ENCODE data around the gene KDM2B.
"Not testable (repeated sequence)": the region's sequence is repeated elsewhere in the genome, so short reads cannot be mapped to it uniquely, and the experiment has no call there.

Gene KDM2B

DNA sequence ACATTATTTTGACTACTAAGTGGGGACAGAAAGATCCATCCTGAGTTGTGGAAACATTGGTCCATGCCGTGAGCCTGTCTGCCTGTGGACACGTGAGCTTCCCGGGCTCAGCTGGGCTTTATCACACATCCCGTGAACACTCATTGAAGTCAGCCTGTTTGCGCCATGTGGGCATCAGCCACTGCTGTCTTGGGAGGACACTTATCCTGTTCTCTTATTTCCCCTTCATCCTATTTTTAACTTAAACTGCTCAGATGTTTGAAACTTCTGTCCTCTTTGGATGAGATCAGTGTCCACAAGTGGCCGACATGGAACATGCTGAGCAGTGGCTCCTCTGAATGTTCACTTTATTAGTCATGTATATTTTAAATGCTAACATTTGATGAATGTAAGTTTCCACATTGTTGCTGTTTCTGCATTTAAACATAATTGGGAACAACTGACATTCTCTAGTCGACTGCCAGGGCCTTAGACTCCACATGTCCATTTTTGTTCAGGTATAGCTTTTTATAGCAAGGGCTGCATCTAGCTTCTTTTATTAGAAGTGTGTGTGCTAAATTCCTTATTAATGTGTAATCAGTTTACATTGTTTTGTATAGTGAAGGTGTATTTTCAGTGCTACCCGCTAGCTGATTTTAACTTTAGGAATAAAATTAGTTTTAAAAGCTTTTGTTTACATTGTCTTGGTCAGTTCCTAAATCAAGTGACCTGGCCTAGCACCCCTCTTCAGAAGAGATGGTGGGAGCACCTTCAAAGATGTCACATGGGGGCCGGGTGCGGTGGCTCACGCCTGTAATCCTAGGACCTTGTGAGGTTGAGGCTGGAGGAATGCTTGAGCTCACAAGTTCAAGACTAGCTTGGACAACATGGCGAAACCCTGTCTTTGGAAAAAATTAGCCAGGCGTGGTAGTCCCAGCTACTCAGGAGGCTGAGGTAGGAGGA lies 156.9 kb downstream of the KDM2B start:
- no peak for DNase-seq

GRCh38 chr12:121423253-121423652 lies 157.6 kb downstream of the KDM2B start:
- DNase-seq: no peak

DNA sequence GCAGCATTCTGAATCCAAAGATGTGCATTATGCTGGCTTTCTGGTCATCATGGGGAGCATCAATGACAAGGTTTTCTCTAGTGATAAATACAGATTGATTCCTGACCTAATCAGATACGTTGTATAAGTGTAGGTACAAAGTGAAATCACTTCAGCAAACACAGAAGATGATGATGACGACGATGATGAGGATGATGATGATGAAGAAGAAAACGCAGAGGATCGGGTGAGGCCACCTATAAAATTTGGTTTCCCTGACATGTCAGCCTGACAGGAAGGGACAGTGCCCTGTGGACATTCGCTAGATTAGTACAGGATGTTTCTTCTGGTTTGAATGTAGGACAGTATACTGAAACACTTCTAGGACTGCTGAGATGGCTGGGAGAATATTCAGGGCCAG lies 160.7 kb downstream of the KDM2B start:
- no peak for DNase-seq

DNA sequence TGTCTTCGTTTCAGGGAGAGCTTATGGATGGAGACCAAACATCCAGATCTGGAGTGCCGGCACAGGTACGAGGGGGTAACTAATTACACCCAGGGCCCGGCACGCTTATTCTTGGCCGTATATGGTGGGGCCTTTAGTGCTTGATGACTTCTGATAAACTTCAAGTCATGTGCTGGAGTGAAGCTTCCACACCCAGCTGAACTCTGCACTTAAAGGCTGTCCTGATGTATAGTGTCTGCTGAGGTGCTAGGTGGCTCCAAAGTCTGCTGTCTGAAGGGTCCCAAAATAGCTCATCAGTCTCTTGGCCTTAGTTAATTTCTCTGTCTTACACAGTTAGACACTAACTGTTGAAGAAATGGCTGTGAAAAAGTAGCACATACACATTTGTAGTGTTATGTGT lies 163.0 kb downstream of the KDM2B start:
- no peak for DNase-seq

DNA sequence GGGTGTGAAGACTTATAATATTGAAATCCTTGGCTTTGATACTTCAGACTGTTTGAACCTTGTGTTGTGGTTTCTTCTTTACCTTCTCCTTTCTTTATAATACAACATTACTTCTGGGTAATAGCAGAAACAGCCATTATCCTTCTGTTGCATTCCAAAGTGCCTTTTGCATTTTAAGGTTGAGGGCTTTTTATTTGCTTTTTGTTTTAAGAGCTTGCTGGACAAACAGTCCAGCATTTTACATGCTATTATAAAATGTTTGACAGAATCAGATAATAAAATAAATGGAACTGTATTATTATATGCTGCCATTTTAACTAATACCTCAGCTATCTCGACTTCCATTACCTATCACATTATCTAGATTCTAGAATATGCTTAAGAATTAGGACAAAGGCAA lies 166.9 kb downstream of the KDM2B start:
- DNase-seq: no peak

DNA sequence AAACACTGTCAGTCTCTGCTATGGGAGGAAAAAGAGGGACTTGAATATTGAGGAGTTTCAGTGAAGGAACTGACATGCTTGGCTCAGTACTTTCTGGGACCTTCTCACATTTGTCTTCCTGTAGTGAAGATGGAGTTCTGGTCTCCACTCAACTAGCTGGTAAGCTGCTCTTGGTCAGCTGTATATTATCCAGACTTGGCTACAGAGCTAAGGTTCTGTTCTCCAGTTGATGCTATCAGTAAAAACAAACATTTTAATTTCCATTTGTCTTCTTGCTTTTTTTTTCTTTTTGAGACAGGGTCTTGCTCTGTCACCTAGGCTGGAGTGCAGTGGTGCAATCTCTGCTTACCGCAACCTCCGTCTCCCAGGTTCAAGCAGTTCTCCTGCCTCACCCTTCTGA lies 175.6 kb downstream of the KDM2B start:
- no peak for DNase-seq

- DNase-seq: peak; percentile 90
Measured at GRCh38 chr12:121404734-121405133, 176.1 kb downstream of the KDM2B start.

DNA sequence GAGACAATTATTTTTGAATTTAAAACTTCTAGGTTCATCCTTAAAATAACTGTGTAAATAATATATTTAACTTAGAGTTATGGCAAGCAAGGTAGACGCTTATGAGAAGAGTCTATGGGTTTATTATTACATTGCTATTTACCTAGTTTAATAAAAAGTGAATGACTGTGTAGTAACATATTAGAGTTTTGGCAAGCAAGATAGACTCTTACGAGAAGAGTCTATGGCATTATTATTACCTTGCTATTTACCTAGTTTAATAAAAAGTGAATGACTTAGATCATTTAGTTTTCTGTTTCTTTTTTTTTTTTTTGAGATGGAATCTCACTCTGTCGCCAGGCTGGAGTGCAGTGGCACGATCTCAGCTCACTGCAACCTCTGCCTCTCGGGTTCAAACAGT lies 177.1 kb downstream of the KDM2B start:
- DNase-seq: no peak

DNA sequence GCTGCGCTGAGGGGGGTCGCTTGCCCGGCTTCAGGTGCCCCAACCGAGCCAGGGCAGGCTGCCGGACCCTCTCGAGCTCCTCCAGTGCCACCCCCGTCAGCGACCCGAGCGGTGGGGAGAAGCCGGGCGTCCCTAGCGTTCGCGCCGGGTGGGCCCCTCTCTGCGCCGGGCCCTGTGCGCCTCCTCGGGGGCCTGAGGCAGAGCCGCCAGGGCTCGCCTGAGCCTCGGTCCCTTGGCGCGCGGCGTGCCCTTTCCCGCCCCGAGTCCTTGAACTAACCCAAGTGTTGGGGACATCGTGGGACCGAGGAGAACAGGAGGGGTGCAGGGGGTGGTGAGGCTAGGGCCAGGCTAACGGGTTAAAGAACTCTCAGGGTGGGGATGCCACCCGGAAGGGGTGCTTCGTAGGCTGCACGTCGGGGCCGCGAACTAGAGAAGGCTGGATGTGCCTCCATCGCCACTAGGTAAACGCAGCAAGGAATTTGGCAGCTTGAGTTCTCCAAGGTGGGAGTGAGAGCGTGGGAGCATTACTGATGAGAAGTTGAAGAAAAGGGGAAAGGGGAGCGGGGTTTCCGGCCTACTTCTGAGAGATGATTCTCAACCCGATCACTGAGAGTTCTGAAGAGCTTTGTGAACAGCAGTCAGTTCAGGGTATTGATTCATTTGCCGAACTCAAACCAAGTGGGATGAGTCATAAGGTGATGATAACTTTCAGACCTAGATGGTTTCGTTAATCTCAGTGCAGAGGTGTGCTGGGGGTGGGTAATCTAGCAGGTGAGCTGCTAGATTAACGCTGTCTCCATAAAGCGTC lies 180.3 kb downstream of the KDM2B start:
- DNase-seq: no peak

DNA sequence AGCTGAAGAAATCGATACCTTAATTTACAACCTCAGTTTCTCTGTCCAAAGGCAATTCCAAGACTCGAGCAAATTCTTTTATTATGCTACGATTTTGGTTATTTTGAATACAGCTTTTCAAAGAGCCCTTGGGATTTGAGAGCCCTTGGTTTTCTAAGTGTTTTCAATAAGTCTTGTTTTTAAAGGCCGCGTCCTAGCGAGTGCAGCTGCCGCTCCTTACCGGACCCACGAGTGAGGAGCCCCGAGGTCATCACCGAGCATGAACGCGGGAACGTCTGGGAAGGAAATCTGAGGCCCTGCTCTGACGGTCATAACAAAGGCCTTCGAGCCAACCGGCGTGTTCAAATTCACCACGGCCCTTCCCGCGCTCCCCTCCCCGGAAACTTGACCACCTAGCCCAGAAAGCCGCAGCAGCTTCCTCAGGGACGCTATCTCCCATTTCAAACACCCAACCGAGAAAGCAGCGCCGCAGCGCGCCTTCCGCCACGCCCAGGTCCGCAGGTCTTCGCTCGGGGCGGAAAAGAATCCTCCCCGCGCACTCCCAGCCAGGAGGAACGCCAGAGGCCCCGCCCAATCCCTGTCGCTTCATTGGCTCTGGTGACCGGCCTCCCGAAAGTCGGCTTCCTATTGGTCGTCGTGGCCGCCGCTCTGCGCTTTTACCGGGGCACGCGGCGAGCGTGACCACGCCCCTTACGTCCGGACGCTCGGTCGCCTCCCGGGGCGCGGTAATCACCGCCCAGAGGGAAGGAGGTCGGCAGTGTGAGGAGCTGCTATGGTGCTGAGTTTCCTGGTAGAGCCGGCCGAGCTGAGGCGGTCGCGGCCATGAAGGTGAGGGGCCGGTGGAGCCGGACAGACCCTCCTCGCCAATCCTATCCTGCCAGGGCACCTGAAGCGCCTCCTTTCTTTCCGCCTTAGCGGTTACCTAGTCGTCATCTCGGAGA lies 181.2 kb downstream of the KDM2B start, which contains the start of gene RNF34:
Gene RNF34 (plus strand): TSS at position 728 of the 941 bp plus-strand sequence. CDS start 95 bp downstream, at position 823.
- peak; percentile 96 for DNase-seq

GRCh38 chr12:121398355-121398754 lies 182.5 kb downstream of the KDM2B start:
- no peak for DNase-seq

DNA sequence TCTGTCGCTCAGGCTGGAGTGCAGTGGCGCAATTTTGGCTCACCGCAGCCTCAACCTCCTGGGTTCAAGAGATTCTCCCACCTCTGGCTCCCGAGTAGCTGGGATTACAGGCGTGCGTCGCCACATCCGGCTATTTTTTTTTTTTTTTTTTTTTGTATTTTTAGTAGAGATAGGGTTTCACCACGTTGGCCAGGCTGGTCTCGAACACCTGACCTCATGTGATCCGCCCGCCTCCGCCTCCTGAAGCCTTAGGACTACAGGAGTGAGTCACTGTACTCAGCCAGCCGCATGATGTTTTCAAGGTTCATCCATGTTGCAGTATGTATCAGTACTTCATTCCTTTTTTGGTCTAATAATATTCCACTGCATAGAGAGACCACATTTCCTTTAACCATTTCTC lies 183.3 kb downstream of the KDM2B start:
- DNase-seq: no peak

DNA sequence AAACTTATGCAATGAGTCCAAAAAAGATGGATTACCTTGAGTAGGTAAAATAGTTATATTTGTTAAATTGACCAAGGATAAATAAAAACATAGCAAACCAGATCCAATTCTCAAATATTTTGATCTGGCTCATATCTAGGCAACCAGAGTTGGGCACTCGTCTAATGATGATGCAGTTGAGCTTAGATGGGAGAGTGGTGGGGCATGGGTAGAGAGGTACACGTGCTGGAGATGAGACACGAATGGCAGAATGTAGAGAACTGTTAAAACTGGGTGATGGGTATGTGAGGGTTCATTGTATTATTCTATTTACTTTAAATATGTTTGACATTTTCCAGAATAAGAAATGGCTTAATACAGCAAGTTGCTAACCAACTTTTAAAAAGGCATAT lies 188.5 kb downstream of the KDM2B start:
- DNase-seq: no peak

DNA sequence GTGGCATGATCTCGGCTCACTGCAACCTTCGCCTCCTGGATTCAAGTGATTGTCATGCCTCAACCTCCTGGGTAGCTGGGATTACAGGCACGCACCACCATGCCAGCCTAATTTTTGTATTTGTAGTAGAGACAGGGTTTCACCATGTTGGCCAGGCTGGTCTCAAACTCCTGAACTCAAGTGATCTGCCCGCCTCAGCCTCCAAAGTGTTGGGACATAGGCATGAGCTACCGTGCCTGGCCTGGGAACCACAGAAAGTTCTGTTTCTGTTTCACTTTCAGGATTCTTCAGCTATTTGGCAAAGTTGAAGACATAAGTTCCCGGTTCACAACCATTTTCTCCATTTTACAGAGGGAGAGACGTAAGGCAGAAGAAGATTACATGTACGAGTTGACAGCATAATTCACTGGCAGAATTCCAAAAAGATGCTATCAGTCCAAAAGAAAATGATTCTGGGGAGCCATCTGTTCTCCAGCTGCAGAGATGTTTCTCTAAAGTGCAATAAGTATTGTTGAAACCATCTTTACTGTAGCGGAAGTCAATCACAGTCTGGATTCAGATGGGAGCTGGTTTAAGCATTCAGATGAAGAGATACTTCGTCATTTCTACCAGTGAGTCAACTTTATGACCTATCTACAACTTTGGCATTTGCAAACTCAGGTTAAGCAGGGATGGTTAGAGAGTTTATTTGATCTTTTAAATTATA lies 189.1 kb downstream of the KDM2B start:
- DNase-seq: no peak

- no peak for DNase-seq
Measured at GRCh38 chr12:121390856-121391255, 190.0 kb downstream of the KDM2B start.

- DNase-seq: no peak
Measured at GRCh38 chr12:121388421-121388981, 192.3 kb downstream of the KDM2B start.

DNA sequence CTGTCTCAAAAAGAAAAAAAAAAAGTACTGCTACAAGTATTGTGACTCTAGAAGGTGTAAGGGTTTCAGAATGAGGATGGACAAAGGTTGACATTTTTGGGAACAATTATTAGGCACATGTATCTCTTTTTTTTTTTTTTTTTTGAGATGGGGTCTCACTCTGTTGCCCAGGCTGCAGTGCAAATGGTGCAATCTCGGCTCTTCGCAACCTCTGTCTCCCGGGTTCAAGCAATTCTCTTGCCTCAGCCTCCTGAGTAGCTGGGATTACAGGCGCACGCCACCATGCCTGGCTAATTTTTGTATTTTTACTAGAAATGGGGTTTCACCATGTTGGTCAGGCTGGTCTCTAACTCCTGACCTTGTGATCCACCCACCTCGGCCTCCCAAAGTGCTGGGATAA lies 195.9 kb downstream of the KDM2B start:
- DNase-seq: not testable (repeated sequence)

DNA sequence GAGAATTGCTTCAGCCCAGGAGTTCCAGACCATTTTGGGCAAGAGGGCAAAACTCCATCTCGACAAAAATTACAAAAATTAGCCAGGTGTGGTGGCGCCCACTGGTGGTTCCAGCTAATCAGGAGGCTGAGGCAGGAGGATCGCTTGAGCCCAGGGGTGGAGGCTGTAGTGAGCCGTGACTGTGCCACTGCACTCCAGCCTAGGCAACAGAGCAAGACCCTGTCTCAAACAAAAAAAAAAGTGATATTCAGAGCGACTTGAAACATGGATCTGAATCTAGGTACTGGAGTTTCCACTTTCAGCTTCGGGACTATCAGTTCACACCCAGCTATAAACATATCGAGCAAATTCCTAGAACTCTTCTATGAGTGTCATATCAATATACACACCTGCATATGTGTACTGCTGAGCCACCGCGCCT lies 197.2 kb downstream of the KDM2B start:
- DNase-seq: no peak

DNA sequence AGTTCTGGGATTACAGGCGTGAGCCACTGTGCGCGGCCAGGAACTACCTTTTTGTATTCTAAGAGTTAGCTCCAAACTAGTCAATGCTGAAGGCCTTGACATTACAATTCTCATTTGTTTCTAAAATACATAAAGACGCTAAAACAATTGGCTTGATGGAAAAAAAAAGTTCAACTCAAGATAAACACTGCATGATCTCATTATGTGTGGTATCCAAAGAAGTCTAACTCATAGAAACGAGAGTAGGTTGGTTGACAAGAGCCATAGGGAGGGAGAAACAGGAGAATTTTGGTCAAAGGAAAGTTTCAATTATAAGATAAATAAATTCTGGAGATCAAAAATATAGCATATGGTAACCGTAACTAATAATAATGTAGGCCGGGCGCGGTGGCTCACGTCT lies 200.9 kb downstream of the KDM2B start:
- DNase-seq: no peak

Data from NCI-H1417 treated with DMSO at 0.1 percent for 48 hours (cell line).